OCI-LY3 (cell line): ENCODE results near the gene CRYL1.

Experiments used
- H2AFZ ChIP-seq: fragments of 200-600, 300-600 bp; shearing (Covaris generic); 2 replicates; pipeline ENCODE4 v1.6.0; 2014; ENCODE audit warnings: antibody characterized with exemption, low read depth, low read length
- H3K27ac ChIP-seq: fragments of 200-600, 300-600 bp; sonication (generic); 2 replicates; pipeline ENCODE4 v1.5.1; 2014; ENCODE audit warnings: mild to moderate bottlenecking, low read length, moderate library complexity, mixed read lengths
- H3K27me3 ChIP-seq: fragments of 200-600, 300-600 bp; sonication (generic); 2 replicates; pipeline ENCODE4 v1.6.1; 2014; ENCODE audit warnings: low read depth, low read length, mixed read lengths
- H3K36me3 ChIP-seq: fragments of 200-600, 300-600 bp; sonication (generic); replicated peaks from 2 replicates; pipeline ENCODE3; 2014; ENCODE audit warnings: low read depth, low read length, mixed read lengths
- H3K4me1 ChIP-seq: fragments of 300-600, 200-600 bp; sonication (generic); 2 replicates; pipeline ENCODE4 v1.6.1; 2014; ENCODE audit warnings: low read length, mixed read lengths
- H3K4me2 ChIP-seq: fragments of 200-600, 300-600 bp; sonication (generic); 2 replicates; pipeline ENCODE4 v1.6.1; 2014; ENCODE audit warnings: low read length, mixed read lengths
- H3K4me3 ChIP-seq: fragments of 300-600, 200-600 bp; sonication (generic); 2 replicates; pipeline ENCODE4 v1.5.1; 2014; ENCODE audit warnings: antibody characterized with exemption, mild to moderate bottlenecking, low read length, moderate library complexity
- H3K79me2 ChIP-seq: fragments of 300-600, 200-600 bp; shearing (Covaris generic); 2 replicates; pipeline ENCODE4 v1.6.1; 2014; ENCODE audit warnings: mild to moderate bottlenecking, low read length, mixed read lengths
- H3K9ac ChIP-seq: fragments of 300-600, 200-600 bp; shearing (Covaris generic); 2 replicates; pipeline ENCODE4 v1.6.0; 2014; ENCODE audit warnings: mild to moderate bottlenecking, low read length, moderate library complexity
- H3K9me3 ChIP-seq: fragments of 200-600, 300-600 bp; shearing (Covaris generic); 2 replicates; pipeline ENCODE4 v1.6.1; 2014; ENCODE audit warnings: low read length, mixed read lengths; ENCODE audit not compliant: insufficient read depth
- H4K20me1 ChIP-seq: fragments of 200-600, 300-600 bp; sonication (generic); 2 replicates; pipeline ENCODE4 v1.6.1; 2016; ENCODE audit warnings: low read length, mixed read lengths; ENCODE audit not compliant: insufficient read depth
- CTCF ChIP-seq: fragments of 200-600, 300-600 bp; sonication (generic); IDR thresholded peaks from 2 replicates; pipeline ENCODE4 v1.5.1; 2014; ENCODE audit warnings: antibody characterized with exemption, low read length, low read depth
- EZH2phosphoT487 ChIP-seq: fragments of 200-600 bp; shearing (Covaris generic); IDR thresholded peaks from 2 replicates; pipeline ENCODE4 v1.6.1; 2018; ENCODE audit warnings: antibody characterized with exemption, mixed run types, low read depth

Gene CRYL1

GRCh38 chr13:20399515-20399914 is 126.1 kb downstream of the CRYL1 start:
- no peak overlapping the region for H3K4me2 ChIP-seq

GRCh38 chr13:20398459-20398858 is 127.2 kb downstream of the CRYL1 start:
- H2AFZ ChIP-seq, result no peak overlapping the region
- no peak for TF ChIP-seq CTCF
- TF ChIP-seq EZH2phosphoT487, result no peak
- H3K9ac ChIP-seq, result no peak overlapping the region
- H4K20me1 ChIP-seq, result no peaks in the 10 kb centered on the region; the same call in 1 of the 2 replicates
- H3K4me3 ChIP-seq, result no peak overlapping the region
- no peak overlapping the region for H3K4me2 ChIP-seq
- H3K36me3 ChIP-seq, result no peaks in the 10 kb centered on the region
- H3K79me2 ChIP-seq, result no peaks in the 10 kb centered on the region
- no peaks in the 10 kb centered on the region for H3K27me3 ChIP-seq
- no peaks in the 10 kb centered on the region for H3K4me1 ChIP-seq
- H3K9me3 ChIP-seq, result no peaks in the 10 kb centered on the region
- H3K27ac ChIP-seq, result no peak overlapping the region

More at GRCh38 chr13:20399515-20399914, 126.1 kb downstream of the CRYL1 start:
- TF ChIP-seq EZH2phosphoT487, result no peak
- TF ChIP-seq CTCF, result no peak
- no peaks in the 10 kb centered on the region; the same call in 1 of the 2 replicates for H4K20me1 ChIP-seq
- H3K4me1 ChIP-seq, result no peaks in the 10 kb centered on the region
- no peaks in the 10 kb centered on the region for H3K36me3 ChIP-seq
- H3K27ac ChIP-seq, result no peak overlapping the region
- H3K27me3 ChIP-seq, result no peaks in the 10 kb centered on the region
- no peaks in the 10 kb centered on the region for H3K79me2 ChIP-seq
- H3K9me3 ChIP-seq, result no peaks in the 10 kb centered on the region
- no peak overlapping the region for H3K9ac ChIP-seq
- no peak overlapping the region for H3K4me3 ChIP-seq
- H2AFZ ChIP-seq, result no peak overlapping the region

- TF ChIP-seq EZH2phosphoT487, result no peak
- TF ChIP-seq CTCF, result no peak
- Histone ChIP-seq H4K20me1 (no peaks in the 10 kb centered on the region; the same call in 1 of the 2 replicates), H3K4me1 (no peaks in the 10 kb centered on the region), H3K9me3 (no peaks in the 10 kb centered on the region), H3K79me2 (no peaks in the 10 kb centered on the region), H3K4me2 (no peak overlapping the region), H3K27me3 (no peaks in the 10 kb centered on the region), H3K36me3 (no peaks in the 10 kb centered on the region), H3K9ac (no peak overlapping the region), H3K27ac (no peak overlapping the region), H2AFZ (no peak overlapping the region), H3K4me3 (no peak overlapping the region)
Measured at GRCh38 chr13:20397896-20398295, 127.8 kb downstream of the CRYL1 start.

- TF ChIP-seq CTCF (no peak), EZH2phosphoT487 (no peak)
- H3K79me2 ChIP-seq, result no peaks in the 10 kb centered on the region
- H3K4me3 ChIP-seq, result no peak overlapping the region
- no peaks in the 10 kb centered on the region for H4K20me1 ChIP-seq
- no peak overlapping the region for H3K9ac ChIP-seq
- H2AFZ ChIP-seq, result no peak overlapping the region
- H3K9me3 ChIP-seq, result no peaks in the 10 kb centered on the region
- no peak overlapping the region for H3K27ac ChIP-seq
- no peaks in the 10 kb centered on the region for H3K36me3 ChIP-seq
- H3K27me3 ChIP-seq, result no peaks in the 10 kb centered on the region
- no peaks in the 10 kb centered on the region for H3K4me1 ChIP-seq
- H3K4me2 ChIP-seq, result no peak overlapping the region
Measured at GRCh38 chr13:20395061-20395916, 130.4 kb downstream of the CRYL1 start.
